ENCODE measurements around the gene DALRD3. TPM values are rescaled to one million over a fixed set of nuclear protein-coding genes. Genes with fewer than 3 reads are reported as not detected.

Gene DALRD3
- total and polyA plus RNA-seq, 4 donors: 7.9 to 10.6 (median 9.3) TPM

GRCh38 chr3:48997102-48997635, 21.2 kb downstream of the DALRD3 start:
- Histone ChIP-seq H3K9ac (ENCODE audit: low read depth in 1 of 2, low read length in 2 of 2) (no peak overlapping the region), H3K4me3 (ENCODE audit: low read depth in 1 of 3, low read length in 3 of 3) (no peak overlapping the region), H3K4me1 (ENCODE audit: control insufficient read depth in 4 of 4, insufficient read depth in 4 of 4, low read length in 3 of 4) (no peaks in the 10 kb centered on the region), H3K9me3 (ENCODE audit: control insufficient read depth in 4 of 4, low read length in 3 of 4) (no peaks in the 10 kb centered on the region), H3K36me3 (ENCODE audit: control insufficient read depth in 4 of 4, insufficient read depth in 3 of 4, low read depth in 1 of 4, low read length in 3 of 4) (peaks cover 0 to 4% (median 0%) of the 10 kb centered on the region in 4 donors), H3K27ac (ENCODE audit: low read depth in 1 of 2, low read length in 2 of 2) (no peak overlapping the region), H3K27me3 (ENCODE audit: control insufficient read depth in 4 of 4, insufficient read depth in 4 of 4, low read length in 3 of 4) (no peaks in the 10 kb centered on the region)
- no peak for DNase-seq (ENCODE audit: low spot score)
- no peak for TF ChIP-seq EGR1 (IDR thresholded peaks at IDR 0.05; ENCODE audit: low read depth in 2 of 2)
- TF ChIP-seq TAF1 (conservative IDR thresholded peaks at IDR 0.05): no peak
- no peak for TF ChIP-seq CTCF (IDR thresholded peaks at IDR 0.05; ENCODE audit: low read depth, low read length, missing input control)
- TF ChIP-seq SP1 (IDR thresholded peaks at IDR 0.05): no peak
- TF ChIP-seq ZBTB33 (IDR thresholded peaks at IDR 0.05): no peak
- no peak for TF ChIP-seq HNF4A (conservative IDR thresholded peaks at IDR 0.05)
- no peak for TF ChIP-seq YY1 (IDR thresholded peaks at IDR 0.05)
- TF ChIP-seq RXRA (IDR thresholded peaks at IDR 0.05): no peak
- no peak for TF ChIP-seq JUND (IDR thresholded peaks at IDR 0.05)
- TF ChIP-seq MAX (IDR thresholded peaks at IDR 0.05): no peak
- TF ChIP-seq REST (IDR thresholded peaks at IDR 0.05): no peak
- TF ChIP-seq HNF4G (IDR thresholded peaks at IDR 0.05): no peak
- WGBS: 93% methylated on average over 8 of the region's 8 CpGs

GRCh38 chr3:48996640-48997039, 21.7 kb downstream of the DALRD3 start:
- H3K4me3 ChIP-seq (ENCODE audit: low read depth in 1 of 3, low read length in 3 of 3): no peak overlapping the region
- TF ChIP-seq TAF1 (conservative IDR thresholded peaks at IDR 0.05) (no peak), YY1 (IDR thresholded peaks at IDR 0.05) (no peak)
- H3K27ac ChIP-seq (ENCODE audit: low read depth in 1 of 2, low read length in 2 of 2): no peak overlapping the region
- no peak for DNase-seq (ENCODE audit: low spot score)
- H3K9ac ChIP-seq (ENCODE audit: low read depth in 1 of 2, low read length in 2 of 2): no peak overlapping the region
- H3K4me1 ChIP-seq (ENCODE audit: control insufficient read depth in 4 of 4, insufficient read depth in 4 of 4, low read length in 3 of 4): peaks cover 0 to under 1% (median 0%) of the 10 kb centered on the region in 4 donors
- H3K36me3 ChIP-seq (ENCODE audit: control insufficient read depth in 4 of 4, insufficient read depth in 3 of 4, low read depth in 1 of 4, low read length in 3 of 4): peaks cover 0 to 4% (median 0%) of the 10 kb centered on the region in 4 donors
- H3K27me3 ChIP-seq (ENCODE audit: control insufficient read depth in 4 of 4, insufficient read depth in 4 of 4, low read length in 3 of 4): no peaks in the 10 kb centered on the region
- 98% methylated on average over 8 of the region's 8 CpGs for WGBS
- no peaks in the 10 kb centered on the region for H3K9me3 ChIP-seq (ENCODE audit: control insufficient read depth in 4 of 4, low read length in 3 of 4)

Data from liver (tissue), 9 donors.